ENCODE measurements around the gene IL1RAP.

DNA sequence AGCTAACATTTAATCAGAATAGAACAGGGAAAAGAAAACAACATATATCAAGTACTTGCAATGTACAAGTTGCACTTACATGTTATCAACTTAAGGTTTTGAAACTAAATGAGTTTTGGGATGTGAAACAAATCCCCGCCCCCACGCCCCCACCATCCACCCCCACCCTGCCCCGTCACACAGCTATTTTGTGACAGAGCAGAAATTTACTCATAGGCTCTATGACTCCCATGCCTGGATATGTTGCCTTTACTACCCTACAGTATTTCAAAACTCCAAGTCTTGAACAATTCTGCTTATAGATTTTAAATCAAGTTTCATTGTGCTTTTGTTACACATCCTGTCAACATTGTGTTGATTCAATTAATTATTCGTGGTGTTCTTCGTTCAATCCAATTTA, 18.1 kb upstream of the IL1RAP start:
- TF ChIP-seq, protein P1, sequence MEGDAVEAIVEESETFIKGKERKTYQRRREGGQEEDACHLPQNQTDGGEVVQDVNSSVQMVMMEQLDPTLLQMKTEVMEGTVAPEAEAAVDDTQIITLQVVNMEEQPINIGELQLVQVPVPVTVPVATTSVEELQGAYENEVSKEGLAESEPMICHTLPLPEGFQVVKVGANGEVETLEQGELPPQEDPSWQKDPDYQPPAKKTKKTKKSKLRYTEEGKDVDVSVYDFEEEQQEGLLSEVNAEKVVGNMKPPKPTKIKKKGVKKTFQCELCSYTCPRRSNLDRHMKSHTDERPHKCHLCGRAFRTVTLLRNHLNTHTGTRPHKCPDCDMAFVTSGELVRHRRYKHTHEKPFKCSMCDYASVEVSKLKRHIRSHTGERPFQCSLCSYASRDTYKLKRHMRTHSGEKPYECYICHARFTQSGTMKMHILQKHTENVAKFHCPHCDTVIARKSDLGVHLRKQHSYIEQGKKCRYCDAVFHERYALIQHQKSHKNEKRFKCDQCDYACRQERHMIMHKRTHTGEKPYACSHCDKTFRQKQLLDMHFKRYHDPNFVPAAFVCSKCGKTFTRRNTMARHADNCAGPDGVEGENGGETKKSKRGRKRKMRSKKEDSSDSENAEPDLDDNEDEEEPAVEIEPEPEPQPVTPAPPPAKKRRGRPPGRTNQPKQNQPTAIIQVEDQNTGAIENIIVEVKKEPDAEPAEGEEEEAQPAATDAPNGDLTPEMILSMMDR (conservative IDR thresholded peaks at IDR 0.05): no peak
- no peak for TF ChIP-seq ZFX (IDR thresholded peaks at IDR 0.05)

Measured in C4-2B (cell line).